ENCODE measurements around the gene JAK1.
"Not testable (repeated sequence)": the region's sequence is repeated elsewhere in the genome, so short reads cannot be mapped to it uniquely, and the experiment has no call there.

The JAK1 gene

DNA sequence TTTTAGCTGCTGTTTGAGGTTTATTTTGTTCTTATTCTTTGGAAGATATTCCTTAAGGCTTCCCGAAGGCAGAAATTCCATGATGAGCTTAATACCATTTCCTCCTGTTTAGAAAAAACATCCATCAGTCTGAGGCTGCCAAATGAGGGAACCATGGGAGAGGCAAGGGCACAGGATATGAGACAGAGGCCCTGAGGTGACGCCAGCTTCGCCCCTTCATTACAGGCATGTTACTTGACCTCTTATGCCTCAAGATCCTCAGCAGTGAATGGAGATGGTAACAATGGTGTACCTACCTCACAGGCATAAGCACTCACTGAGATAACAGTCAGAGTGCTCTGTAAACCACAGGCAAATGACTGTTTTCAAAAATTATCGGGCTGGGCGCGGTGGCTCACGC is 127.9 kb downstream of the JAK1 start:
- DNase-seq (ENCODE audit: low read depth) = no peak

DNA sequence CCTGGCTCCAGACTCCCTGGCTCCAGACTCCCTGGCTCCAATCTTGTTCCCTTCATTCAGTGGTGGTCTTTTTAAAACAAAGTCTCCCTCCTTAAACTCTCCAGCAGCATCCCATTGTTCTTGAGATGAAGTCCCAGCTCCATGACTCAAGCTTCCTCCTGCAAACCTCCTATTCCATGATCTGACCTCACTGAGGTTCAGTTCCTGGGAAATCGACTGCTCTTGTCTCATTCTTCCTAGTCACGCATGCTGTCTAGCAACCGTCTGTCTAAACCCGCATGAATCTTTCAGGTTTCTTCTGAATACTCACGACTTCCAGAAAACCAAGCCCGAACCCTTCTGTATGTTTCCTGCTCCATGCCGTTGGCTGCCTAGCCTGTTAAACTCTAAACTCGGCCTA is 129.5 kb downstream of the JAK1 start:
- DNase-seq (ENCODE audit: low read depth) = no peak

DNA sequence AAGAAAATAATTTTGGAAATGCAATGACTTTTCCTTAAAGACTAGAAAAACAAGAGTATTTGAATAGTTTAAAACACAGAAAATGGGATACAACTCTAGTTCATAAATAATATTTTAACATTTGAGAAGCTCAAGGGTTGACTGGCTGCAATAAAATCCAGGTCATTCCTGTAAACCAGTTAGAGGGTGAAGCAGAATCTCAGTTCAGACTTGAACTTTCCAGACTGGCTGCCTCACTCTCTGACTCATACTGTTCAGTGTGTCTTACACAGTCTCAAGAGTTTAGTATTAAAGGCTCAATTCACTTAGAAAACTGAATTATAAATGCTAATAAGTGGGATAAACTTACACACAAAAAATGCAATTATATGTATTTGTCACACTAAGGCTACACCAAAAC is 131.6 kb downstream of the JAK1 start:
- no peak for DNase-seq (ENCODE audit: low read depth)

DNA sequence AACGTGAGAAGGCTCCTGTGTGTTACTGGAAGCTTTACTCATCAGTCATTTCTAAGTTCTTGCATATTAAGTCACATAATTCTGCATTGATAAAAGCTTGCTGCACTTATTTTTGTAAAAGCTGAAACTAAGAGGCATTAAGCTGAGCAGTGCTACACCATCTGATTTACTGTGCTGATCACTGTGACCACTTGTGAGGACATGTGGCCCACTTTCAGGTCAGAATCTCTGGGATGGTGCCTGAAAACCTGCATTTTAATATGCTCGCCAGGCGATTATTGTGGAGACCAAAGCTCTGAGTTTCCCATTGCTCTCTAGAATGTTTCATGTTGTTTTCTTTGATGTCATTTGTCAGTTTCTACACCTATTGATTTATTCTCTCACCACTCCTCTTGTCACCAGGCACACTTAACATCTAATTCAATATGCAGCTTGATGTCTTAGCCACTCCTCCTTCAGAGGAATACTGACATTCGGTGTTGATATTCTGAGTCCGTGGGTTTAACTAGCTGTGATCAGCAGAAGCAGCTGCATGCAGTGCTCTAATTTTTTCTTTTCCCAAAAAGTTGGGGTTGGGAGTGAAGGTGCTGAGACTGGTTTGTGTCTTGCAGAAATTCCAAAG is 136.2 kb downstream of the JAK1 start:
- no peak for DNase-seq (ENCODE audit: low read depth)

DNA sequence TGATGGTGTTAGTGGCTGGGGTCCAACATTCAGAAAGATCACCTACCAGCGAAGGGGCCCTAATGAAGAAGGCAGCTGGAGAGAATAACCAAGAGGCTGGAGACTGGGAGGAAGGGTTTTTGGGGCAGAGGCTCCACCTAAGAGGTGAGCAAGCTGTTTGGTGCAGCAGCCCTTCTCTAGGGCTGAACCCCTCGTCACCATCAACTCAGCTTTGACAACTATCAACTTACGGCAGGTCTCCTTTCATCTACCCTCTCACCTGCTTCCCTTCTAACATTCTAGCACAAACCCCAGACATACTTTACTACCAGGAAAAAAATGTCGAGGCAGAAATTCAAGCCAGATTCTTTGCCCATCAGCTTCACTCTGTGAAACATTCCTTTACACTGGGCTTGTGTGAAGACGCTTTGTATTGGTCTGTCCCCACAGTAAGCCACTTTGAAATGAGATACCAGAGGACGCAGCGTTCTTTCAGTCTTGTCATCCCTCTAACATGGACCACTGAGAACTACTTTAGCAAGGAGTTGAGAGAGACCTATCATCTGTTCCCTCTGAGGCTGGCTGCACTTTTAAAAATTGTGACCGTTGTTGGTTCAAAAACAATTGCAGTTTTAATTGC is 136.8 kb downstream of the JAK1 start:
- DNase-seq (ENCODE audit: low read depth) = no peak

DNA sequence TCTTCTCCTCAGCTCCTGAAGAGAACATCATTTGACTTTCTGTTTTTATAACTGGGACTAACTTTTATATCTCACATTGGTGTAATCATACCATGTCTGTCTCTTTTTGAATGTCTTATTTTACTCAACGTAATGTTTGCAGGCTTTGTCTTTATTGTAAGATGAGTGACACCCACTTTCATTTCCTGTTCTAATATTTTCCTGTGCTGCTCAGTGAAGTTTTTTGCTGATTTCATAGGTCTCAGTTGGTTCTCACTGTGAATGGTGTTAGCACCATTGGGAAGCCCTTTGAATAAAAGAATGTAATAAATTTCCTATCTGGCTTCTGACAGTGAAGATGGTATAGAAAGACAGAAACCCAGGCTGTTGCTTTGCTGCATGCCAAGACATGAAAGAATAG is 137.5 kb downstream of the JAK1 start:
- no peak for DNase-seq (ENCODE audit: low read depth)

DNA sequence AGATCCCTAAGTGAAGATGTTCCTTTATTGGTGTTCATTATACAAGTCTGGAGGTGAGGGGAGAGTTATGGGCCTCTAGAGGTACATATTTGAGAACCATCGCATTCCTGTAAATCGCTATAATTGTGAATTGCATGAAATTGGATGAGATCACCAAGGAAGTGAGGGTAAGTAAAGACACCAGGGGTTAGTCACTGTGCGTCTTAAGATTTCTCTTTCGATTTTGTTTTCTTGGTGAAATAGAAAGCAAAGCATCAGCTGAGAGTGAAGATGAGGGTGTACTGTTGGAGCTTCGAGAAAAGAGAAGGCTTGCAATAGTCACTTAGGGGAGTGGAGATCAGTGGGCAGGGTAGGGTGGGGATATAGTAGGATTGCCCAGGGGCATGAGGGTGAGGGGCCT is 139.4 kb downstream of the JAK1 start:
- DNase-seq (ENCODE audit: low read depth) = no peak

DNA sequence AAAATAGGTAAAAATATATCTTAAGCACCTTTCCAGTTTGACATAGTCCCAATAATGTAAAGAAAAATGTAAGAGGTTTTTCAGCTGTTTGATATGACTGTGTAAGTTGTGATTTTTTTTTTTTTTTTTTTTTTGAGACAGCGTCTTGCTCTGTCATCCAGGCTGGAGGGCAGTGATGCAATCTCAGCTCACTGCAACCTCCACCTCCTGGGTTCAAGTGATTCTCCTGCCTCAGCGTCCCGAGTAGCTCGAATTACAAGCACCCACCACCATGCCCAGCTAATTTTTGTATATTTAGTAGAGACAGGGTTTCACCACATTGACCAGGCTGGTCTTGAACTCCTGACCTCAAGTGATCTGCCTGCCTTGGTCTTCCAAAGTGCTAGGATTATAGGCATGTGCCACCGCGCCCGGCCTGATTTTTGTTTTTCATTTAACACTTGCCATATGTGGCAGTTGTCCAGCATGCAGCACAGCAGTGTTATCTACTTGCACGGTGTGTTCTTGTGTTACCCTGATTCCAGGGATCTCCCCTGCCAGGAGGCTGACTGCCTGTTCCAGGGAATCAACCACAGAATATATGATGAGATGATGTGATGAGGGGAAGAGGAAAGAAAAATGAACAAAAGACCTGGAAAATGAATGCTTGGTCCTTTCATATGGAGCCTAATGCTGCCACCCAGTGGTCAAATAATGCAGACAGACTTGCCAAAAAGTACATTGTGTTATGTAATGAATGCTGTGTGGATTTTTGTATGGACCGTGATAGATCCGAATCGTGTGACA is 142.5 kb downstream of the JAK1 start:
- peak; percentile 48 for DNase-seq (ENCODE audit: low read depth)

DNA sequence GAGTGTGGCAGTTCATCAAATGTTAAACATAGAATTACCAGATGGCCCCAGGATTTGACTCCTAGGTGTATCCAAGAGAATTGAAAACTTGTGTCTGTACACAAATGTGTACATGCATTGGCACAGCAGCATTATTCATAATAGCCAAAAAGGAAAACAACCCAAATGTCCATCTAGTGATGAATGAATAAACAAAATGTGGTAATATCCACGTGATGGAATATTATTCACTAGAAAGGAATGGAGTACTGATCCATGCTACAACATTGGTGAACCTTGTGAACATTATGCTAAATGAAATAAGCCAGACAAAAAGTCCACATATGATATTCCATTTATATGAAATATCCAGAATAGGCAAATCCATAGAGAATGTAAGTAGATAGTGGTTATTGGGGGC is 143.7 kb downstream of the JAK1 start:
- DNase-seq (ENCODE audit: low read depth) = no peak

DNA sequence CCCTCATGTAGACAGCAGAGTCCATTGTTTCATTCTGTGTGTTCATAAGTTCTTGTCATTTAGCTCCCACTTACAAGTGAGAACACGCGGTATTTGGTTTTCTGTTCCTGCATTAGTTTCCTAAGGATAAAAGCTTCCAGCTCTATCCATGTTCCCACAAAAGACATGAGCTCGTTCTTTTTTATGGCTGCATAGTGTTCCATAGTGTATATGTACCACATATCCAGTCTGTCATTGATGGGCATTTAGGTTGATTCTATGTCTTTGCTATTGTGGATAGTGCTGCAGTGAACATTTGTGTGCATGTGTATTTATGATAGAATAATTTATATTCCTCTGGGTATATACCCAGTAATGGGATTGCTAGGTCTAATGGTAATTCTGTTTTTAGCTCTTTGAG is 145.8 kb downstream of the JAK1 start:
- DNase-seq (ENCODE audit: low read depth) = not testable (repeated sequence)

DNA sequence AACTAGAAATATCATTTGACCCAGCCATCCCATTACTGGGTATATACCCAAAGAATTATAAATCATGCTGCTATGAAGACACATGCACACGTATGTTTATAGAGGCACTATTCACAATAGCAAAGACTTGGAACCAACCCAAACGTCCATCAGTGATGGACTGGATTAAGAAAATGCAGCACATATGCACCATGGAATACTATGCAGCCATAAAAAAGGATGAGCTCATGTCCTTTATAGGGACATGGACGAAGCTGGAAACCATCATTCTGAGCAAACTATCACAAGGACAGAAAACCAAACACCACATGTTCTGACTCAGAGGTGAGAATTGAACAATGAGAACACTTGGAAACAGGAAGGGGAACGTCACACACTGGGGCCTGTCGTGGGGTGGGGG is 149.0 kb downstream of the JAK1 start:
- not testable (repeated sequence) for DNase-seq (ENCODE audit: low read depth)

DNA sequence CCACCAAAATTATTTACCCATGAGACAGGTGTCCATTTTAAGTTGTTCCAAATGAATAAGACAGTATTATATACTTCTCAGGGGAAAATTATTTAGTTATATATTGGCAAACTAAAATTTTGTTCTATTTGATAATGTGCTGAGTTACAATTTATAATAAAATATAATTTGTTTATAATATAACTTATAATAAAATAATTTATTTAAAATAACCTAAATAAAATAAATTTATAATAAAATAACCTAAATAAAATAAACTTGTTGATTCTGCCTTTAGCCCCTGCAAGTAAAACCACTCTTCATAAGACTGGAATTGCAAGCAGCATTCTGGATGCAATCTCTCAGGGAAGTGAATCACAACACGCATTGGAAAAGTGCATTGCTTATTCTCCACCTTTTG is 151.9 kb downstream of the JAK1 start:
- DNase-seq (ENCODE audit: low read depth) = no peak

DNA sequence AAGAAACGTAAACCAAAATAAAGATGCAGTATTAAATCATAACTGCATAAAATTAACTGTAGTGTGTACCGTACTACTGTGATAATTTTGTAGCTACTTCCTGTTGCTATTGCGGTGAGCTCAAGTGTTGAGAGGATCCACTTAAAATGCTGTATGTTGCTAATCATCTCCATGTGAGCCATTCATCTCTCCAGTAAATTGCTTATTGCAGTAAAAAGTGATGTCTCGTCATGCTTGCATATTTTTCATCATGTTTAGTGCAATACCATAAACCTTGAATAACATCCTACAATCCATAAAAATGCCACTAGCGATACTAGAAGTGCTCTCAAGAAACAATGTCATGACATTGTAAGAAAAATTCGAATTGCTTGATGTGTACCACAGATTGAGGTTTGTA is 155.2 kb downstream of the JAK1 start:
- DNase-seq (ENCODE audit: low read depth) = no peak

DNA sequence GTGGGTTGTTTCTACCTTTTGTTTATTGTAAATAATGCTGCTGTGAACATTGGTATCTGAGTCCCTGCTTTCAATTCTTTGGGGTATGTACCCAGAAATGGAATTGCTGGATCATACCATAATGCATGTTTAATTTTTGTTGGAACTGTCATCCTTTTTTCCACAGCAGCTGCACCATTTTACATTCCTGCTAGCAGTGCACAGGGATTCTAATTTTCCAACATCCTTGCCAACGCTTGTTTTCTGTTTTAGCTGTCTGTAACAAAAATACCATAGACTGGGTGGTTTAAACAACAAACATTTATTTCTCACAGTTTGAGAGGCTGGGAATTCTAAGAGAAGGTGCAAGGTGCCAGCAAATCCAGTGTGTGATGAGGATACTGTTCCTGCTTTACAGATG is 156.3 kb downstream of the JAK1 start:
- DNase-seq (ENCODE audit: low read depth) = no peak

DNA sequence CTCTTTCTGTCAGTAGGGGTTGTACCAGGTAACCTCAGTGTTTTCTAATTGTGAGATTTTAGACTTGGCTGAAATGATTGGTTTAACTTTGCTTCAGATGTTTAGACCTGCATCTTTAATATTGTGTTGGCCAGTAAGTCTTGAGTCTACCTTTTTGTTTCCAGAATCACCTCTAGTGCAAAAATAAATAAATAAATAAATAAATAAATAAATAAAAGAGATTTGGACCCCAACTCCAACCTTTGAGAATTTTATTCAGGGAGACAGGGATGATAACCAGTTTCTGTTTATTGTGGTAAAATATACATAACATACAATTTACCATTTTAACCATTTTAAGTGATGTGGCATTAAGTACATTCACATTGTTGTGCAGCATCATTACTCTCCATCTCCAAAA is 157.0 kb downstream of the JAK1 start:
- no peak for DNase-seq (ENCODE audit: low read depth)

DNA sequence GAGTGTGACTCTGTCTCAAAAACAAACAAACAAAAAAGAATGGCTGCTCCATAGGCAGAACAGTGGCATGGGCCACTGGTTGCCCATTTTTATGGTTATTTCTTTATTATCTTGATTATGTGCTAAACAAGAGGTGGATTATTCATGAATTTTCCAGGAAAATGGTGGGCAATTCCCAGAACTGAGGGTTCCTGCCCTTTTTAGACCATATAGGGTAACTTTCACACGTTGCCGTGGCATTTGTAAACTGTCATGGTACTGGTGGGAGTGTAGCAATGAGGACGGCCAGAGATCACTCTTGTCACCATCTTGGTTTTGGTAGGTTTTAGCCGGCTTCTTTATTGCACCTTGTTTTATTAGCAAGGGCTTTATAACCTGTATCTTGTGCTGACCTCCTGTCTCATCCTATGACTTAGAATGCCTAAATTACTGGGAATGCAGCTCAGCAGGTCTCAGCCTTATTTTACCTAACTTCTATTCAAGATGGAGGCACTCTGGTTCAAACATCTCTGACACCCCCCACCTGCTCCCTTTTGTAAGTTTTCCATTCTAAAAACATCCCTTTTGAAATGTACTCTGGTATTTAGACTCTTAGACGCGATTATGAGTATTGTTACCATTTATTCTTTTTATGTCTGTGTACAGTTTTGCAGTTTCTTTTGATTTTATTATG is 164.4 kb downstream of the JAK1 start:
- no peak for DNase-seq (ENCODE audit: low read depth)

DNA sequence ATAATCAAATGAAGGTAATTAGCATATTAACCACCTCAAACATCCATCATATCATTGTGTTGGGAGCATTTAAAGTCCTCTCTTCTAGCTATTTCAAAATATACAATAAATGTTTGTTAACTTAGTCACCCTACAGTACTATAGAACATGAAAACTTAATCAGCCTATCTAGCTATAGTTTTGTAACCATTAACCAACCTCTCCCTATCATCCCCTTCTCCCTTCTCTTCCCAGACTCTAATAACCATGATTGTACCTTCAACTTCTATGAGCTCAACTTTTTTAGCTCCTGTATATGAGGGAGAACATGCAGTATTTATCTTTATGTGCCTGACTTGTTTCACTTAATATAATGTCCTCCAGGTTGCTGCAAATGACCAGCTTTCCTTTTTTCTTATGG is 167.5 kb downstream of the JAK1 start:
- DNase-seq (ENCODE audit: low read depth) = no peak

DNA sequence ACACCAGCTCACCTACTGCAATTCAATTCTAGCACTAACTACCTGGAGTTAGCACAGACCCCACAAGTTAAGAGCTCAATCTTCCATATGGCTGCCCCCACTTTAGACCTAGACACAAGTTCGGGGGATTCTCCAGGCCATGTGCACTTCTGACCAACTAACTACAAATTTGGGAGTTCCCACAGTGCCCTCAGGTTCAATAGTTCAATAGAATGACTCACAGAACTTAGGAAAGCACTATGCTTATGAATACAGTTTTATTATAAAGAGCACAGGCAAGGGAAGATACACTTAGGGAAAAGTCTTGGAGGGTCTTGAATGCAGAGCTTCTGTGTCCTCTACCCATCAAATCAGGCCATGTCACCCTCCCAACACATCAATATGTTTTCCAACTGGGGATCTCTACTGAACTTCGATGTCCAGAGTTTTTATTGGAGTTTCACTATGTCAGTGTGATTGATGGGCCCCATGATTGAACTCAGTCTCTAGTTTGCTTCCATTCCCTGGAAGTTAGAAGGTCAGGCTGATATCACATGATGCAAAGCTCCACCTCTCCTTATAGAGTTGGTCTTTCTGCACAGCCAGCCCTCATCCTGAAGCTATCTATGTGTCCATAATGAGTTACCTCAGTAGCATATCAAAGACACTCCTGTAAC is 175.4 kb downstream of the JAK1 start:
- DNase-seq (ENCODE audit: low read depth) = no peak

Measured in activated T-cell treated with anti-CD3 and anti-CD28 coated beads for 24 hours (primary cell).